Measurements from ENCODE around the gene DPYSL3. TPM values are rescaled to one million over a fixed set of nuclear protein-coding genes. Genes with fewer than 3 reads are reported as not detected.
"Not testable (repeated sequence)": the region's sequence is repeated elsewhere in the genome, so short reads cannot be mapped to it uniquely, and the experiment has no call there.

Gene DPYSL3
- total RNA-seq, 2 experiments from 2014 or later = not detected

DNA sequence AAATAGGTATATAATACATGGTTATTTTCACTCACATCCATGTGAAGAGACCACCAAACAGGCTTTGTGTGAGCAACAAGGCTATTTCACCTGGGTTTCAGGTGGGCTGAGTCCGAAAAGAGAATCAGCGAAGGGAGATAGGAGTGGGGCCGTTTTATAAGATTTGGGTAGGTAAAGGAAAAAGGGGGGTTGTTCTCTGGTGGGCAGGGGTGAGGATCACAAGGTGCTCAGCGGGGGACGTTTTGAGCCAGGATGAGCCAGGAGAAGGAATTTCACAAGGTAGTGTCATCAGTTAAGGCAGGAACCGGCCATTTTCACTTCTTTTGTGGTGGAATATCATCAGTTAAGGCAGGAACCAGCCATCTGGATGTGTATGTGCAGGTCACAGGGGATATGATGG is 142.5 kb downstream of the DPYSL3 start:
- H3K27ac Mint-ChIP-seq; H3K27me3 Mint-ChIP-seq; H3K4me3 Mint-ChIP-seq; CTCF ChIA-PET; POLR2A ChIA-PET; H3K4me1 Mint-ChIP-seq; H3K36me3 Mint-ChIP-seq (ENCODE audit: low read depth); H3K9me3 Mint-ChIP-seq; DNase-seq: not testable (repeated sequence)

DNA sequence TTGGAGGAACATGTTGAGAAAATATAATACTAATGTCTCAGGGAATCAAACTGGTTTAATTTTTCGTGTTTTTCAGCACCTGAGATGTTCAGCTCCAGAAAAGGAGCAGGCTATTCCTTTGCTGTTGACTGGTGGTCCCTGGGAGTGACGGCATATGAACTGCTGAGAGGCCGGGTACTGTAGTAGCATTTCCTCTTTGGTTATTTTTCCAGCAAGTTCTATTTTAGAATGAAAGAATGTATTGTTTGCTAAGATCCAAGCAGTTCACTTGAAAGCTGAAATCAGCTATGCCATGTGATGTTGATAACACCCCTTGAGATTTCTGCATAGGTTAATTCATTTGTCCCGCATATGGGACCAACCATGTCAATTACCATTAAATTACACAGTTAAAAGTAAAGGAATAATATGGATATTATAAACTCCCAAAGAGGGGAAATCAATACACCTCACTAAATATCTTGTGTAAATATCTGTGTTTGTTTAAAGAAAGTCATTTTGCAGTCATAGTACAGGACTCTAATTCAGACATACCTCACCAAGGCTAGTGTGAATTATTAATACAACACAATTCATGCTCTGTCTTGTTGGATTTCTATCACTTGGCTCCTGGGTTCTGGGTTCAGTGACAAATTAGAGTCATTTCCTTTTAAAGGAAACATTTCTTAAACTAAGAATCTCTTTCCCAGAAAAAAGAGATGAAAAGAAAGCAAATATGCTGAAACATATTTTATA is 148.3 kb downstream of the DPYSL3 start:
- Mint-ChIP-seq H3K4me1 (no peaks in the 10 kb centered on the region), H3K27ac (no peak overlapping the region), H3K4me3 (no peak overlapping the region), H3K27me3 (no peaks in the 10 kb centered on the region), H3K9me3 (no peaks in the 10 kb centered on the region), H3K36me3 (ENCODE audit: low read depth) (no peaks in the 10 kb centered on the region)
- ChIA-PET CTCF (no interaction called here), POLR2A (no interaction called here)
- DNase-seq = no peak

DNA sequence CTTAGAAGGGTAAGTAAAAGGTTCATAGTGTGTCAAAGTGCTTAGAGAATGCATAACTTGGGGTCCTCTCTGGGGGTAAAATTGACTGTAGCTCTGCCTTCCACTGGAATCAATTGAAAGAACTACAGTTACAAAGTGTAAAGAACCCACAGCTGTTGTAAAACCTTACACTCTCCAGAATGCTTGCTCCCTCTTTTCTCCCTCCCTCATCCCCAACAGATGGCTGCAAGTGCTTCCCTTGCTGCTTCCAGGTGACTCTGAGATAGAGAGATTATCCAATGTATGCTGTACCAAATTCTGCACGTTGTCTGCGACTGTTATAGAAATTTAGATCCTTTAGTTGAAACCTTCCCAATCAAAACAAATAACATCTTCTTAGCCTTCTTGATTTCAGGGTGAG is 149.1 kb downstream of the DPYSL3 start:
- Mint-ChIP-seq H3K36me3 (ENCODE audit: low read depth) (no peaks in the 10 kb centered on the region), H3K27ac (no peak overlapping the region), H3K4me1 (no peaks in the 10 kb centered on the region), H3K9me3 (no peaks in the 10 kb centered on the region), H3K27me3 (no peaks in the 10 kb centered on the region), H3K4me3 (no peak overlapping the region)
- POLR2A ChIA-PET = no interaction called here
- DNase-seq = no peak
- CTCF ChIA-PET = no interaction called here

DNA sequence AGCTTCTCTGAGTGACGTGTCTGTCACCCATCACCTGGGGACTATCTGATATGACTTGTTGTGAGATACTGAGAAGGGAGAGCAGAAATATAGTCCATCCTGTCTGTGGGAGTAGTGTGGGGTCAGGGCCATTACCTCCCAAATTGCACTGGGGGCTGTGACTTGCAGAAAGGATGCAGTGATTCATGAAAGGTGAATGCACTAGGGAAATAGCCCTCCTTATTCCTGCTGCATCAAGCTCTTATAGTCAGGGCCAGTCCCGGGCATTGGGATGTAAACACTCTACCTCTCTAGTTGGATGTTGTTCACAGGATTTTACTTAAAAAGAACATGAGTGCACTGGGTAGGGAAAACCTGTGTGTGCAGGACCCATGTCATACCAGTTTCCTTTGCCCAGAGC is 150.3 kb downstream of the DPYSL3 start:
- ChIA-PET CTCF (no interaction called here), POLR2A (no interaction called here)
- Mint-ChIP-seq H3K36me3 (ENCODE audit: low read depth) (no peaks in the 10 kb centered on the region), H3K27ac (no peak overlapping the region), H3K9me3 (no peaks in the 10 kb centered on the region), H3K27me3 (no peaks in the 10 kb centered on the region), H3K4me1 (no peaks in the 10 kb centered on the region), H3K4me3 (no peak overlapping the region)
- no peak for DNase-seq

DNA sequence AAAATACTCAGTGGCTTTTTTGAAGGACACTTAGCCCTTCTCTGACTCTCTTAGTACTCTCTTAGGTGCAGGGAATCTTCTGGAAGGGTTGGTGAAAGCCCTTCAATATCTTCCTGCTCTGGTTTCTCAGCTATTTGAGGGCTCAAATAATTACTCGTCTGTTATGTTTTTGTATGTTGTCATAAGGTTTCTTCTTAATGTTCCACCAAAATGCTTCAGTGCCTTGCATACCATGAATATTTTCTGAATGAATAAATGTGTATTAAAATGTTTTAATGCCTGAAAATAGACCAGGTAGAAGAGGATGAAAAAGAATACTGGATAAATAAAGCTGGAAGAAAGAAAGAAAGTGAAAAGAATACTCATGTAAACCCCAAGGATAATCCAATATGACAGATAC is 150.8 kb downstream of the DPYSL3 start:
- Mint-ChIP-seq H3K27me3 (no peaks in the 10 kb centered on the region), H3K9me3 (no peaks in the 10 kb centered on the region), H3K36me3 (ENCODE audit: low read depth) (no peaks in the 10 kb centered on the region), H3K27ac (no peak overlapping the region), H3K4me3 (no peak overlapping the region), H3K4me1 (no peaks in the 10 kb centered on the region)
- DNase-seq = no peak
- ChIA-PET POLR2A (no interaction called here), CTCF (no interaction called here)

DNA sequence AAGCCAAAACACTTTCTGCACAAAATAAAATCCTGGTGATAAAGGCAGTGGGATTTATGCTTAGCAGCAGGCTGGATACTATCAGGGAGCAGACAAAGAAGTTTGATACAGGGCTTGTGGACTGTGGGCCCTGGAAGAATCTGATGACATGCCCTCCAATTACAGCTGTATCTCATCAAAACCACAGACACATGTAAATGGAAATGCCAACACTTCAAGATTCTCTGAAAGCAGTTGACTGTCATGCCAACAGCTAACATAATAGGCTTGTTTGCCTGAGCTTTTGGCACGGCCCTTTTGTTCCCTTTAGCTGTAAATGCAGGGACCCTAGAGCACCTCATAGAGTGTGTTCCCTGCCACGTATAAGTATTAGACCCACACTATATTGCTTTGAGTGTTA is 160.6 kb downstream of the DPYSL3 start:
- H3K27me3 Mint-ChIP-seq = no peaks in the 10 kb centered on the region
- no peaks in the 10 kb centered on the region for H3K9me3 Mint-ChIP-seq
- no peaks in the 10 kb centered on the region for H3K36me3 Mint-ChIP-seq (ENCODE audit: low read depth)
- DNase-seq = no peak
- H3K27ac Mint-ChIP-seq = no peak overlapping the region
- no peak overlapping the region for H3K4me3 Mint-ChIP-seq
- POLR2A ChIA-PET = no interaction called here
- CTCF ChIA-PET = no interaction called here
- no peaks in the 10 kb centered on the region for H3K4me1 Mint-ChIP-seq

DNA sequence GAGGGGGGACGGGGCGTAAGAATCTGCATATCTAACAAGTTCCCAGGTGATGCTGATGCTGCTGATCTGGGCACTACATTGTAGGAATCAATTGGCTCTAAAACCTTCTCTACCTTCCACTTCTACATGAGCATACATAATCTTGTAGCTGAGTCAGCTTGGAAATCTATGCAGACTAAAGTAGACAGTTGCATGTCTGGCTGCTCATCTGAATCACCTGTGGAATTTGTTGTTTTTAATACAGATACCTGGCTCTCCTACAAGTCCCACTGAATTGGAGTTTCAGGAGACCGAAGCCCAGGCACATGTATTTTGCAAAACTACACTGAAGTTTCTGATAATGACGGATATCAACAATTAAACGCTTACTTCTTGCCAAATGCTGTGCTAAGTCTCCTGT is 161.4 kb downstream of the DPYSL3 start:
- H3K27ac Mint-ChIP-seq = no peak overlapping the region
- CTCF ChIA-PET = no interaction called here
- no peaks in the 10 kb centered on the region for H3K9me3 Mint-ChIP-seq
- POLR2A ChIA-PET = no interaction called here
- no peaks in the 10 kb centered on the region for H3K36me3 Mint-ChIP-seq (ENCODE audit: low read depth)
- H3K27me3 Mint-ChIP-seq = no peaks in the 10 kb centered on the region
- no peak for DNase-seq
- no peaks in the 10 kb centered on the region for H3K4me1 Mint-ChIP-seq
- no peak overlapping the region for H3K4me3 Mint-ChIP-seq

DNA sequence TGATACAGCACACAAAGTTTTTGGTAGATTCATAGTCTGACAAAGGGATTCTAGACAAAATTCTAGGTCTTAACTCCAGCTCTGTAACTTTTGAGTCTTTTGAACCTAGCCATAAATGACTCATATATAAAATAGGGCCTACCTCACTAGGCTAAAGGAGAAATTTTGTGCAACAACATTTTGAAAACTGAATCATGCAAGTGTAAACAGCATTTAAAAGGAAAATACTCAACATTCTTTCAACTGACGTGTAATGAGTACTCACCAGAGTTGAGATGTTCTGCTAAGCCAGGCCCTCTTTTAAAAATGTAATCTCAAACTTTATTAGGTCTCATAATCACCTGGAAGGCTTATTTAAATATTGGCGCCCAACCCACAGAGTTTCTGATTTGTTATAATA is 161.8 kb downstream of the DPYSL3 start:
- no peaks in the 10 kb centered on the region for H3K4me1 Mint-ChIP-seq
- H3K27ac Mint-ChIP-seq = no peak overlapping the region
- no peaks in the 10 kb centered on the region for H3K36me3 Mint-ChIP-seq (ENCODE audit: low read depth)
- ChIA-PET POLR2A (no interaction called here), CTCF (no interaction called here)
- H3K4me3 Mint-ChIP-seq = no peak overlapping the region
- no peaks in the 10 kb centered on the region for H3K9me3 Mint-ChIP-seq
- H3K27me3 Mint-ChIP-seq = no peaks in the 10 kb centered on the region
- DNase-seq = no peak

DNA sequence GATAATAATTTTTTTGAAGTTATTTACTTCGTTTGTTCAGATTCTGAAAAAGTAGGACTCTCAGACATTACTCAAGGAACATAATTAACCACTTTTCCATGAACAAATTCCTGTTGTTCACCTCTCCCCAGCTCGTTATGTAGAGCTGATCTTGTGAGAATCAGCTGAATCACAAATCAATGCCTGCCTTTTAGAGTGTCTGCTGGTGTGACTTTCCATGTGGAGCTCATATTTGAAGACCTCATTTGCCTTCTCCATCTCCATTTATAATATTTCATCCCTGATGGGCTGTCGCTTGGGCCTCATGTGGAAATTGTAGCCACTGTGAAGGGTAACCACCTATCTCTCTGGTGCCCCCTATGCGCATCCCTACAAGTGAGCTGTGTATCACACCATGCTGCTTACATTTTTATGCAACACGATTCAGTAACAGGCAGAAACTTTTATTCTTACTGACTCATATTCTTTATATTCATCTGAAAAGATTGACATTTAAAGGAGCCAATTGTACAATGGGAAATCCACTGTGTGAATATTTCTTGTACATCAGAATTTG is 163.8 kb downstream of the DPYSL3 start:
- CTCF ChIA-PET = no interaction called here
- H3K27me3 Mint-ChIP-seq = no peaks in the 10 kb centered on the region
- POLR2A ChIA-PET = no interaction called here
- H3K36me3 Mint-ChIP-seq (ENCODE audit: low read depth) = no peaks in the 10 kb centered on the region
- no peak overlapping the region for H3K4me3 Mint-ChIP-seq
- no peak for DNase-seq
- no peak overlapping the region for H3K27ac Mint-ChIP-seq
- H3K9me3 Mint-ChIP-seq = no peaks in the 10 kb centered on the region
- no peaks in the 10 kb centered on the region for H3K4me1 Mint-ChIP-seq

DNA sequence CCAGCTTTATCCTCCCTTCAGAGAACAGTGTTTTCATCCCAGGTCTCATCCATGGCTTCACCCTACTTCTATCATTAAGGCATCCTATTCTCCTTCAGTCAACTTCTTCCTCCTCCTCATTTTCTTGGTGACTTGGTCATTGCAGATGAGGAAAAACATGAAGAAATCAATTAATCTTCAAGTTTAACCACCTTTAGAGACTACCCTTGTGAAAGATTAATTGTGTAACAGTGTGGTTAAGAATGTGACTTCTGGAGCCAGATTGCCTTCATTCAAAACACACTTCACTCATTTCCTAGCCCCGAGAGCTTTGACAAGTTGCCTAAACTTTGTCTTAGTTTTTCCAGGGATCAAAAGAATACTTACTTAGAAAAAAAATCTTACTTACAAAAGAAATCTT is 165.0 kb downstream of the DPYSL3 start:
- Mint-ChIP-seq H3K27ac (no peak overlapping the region), H3K4me1 (no peaks in the 10 kb centered on the region), H3K4me3 (no peak overlapping the region), H3K27me3 (no peaks in the 10 kb centered on the region), H3K36me3 (ENCODE audit: low read depth) (no peaks in the 10 kb centered on the region), H3K9me3 (no peaks in the 10 kb centered on the region)
- ChIA-PET POLR2A (no interaction called here), CTCF (no interaction called here)
- no peak for DNase-seq

DNA sequence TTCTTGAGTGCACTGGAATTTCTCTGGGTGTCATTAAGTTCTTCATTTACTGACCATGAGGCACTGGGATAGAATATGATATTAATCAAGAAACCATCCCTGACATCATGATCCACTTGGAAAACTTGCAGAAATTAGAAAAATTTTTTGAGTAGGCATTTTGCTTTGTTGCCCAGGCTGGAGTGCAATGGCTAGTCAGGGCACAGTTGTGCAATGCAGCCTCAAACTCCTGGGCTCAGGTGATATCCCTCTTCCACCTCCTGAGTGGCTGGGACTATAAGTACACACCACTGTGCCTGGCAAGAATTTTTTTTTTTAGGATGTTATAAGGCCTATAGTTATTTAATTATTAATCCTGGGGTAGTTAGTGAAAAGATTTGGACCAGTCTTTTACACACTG is 168.5 kb downstream of the DPYSL3 start:
- H3K27ac Mint-ChIP-seq = no peak overlapping the region
- POLR2A ChIA-PET = no interaction called here
- no peak for DNase-seq
- H3K4me3 Mint-ChIP-seq = no peak overlapping the region
- CTCF ChIA-PET = no interaction called here
- H3K4me1 Mint-ChIP-seq = no peaks in the 10 kb centered on the region
- no peaks in the 10 kb centered on the region for H3K27me3 Mint-ChIP-seq
- H3K36me3 Mint-ChIP-seq (ENCODE audit: low read depth) = no peaks in the 10 kb centered on the region
- H3K9me3 Mint-ChIP-seq = peaks cover 6% of the 10 kb centered on the region

DNA sequence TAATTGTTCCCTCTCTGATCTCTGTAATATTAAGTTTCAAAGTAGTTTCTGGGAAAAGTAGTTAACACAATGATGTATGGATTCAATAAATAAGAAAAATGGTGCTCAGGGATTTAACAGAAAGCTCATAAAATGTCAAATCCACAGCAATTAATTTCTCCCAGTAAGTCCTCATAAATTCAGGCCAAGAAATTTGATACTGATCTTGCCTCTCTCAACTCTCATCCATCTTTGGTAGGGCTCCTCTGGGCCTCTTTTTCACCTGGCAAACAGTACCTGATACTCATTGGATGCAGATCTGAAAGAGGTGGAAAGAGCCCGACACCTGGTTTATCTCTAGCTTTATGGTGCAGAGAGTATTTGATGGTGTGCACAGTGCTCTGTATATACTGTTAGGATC is 168.9 kb downstream of the DPYSL3 start:
- POLR2A ChIA-PET = no interaction called here
- no peak for DNase-seq
- H3K4me3 Mint-ChIP-seq = no peak overlapping the region
- CTCF ChIA-PET = no interaction called here
- H3K27ac Mint-ChIP-seq = no peak overlapping the region
- no peaks in the 10 kb centered on the region for H3K4me1 Mint-ChIP-seq
- peaks cover 6% of the 10 kb centered on the region for H3K9me3 Mint-ChIP-seq
- H3K27me3 Mint-ChIP-seq = no peaks in the 10 kb centered on the region
- H3K36me3 Mint-ChIP-seq (ENCODE audit: low read depth) = no peaks in the 10 kb centered on the region
